Testis (tissue), 3 donors: ENCODE measurements around the gene RBBP8NL. TPM values are rescaled to one million over a fixed set of nuclear protein-coding genes. Genes with fewer than 3 reads are reported as not detected.

ENCODE experiments used
- DNase-seq: peaks from one replicate; pipeline ENCODE4 v3.0.0-alpha.2; 2019
- H3K27ac ChIP-seq, 2 donors: fragments of 200-600 bp; sonication (generic); one replicate each; pipeline ENCODE4 v1.5.1; 2019
- H3K27me3 ChIP-seq: fragments of 200-600 bp; sonication (generic); one replicate; pipeline ENCODE4 v1.5.1; 2019
- H3K36me3 ChIP-seq: fragments of 200-600 bp; sonication (generic); one replicate; pipeline ENCODE4 v1.5.1; 2017; ENCODE audit warnings: low read depth; ENCODE audit errors: missing control alignments
- H3K4me1 ChIP-seq: fragments of 200-600 bp; sonication (generic); one replicate; pipeline ENCODE4 v1.5.1; 2019
- H3K4me3 ChIP-seq, 2 donors: fragments of 200-600 bp; sonication (generic); one replicate each; pipeline ENCODE4 v1.5.1; 2017 to 2019
- H3K9me3 ChIP-seq: fragments of 200-600 bp; sonication (generic); one replicate; pipeline ENCODE4 v1.5.1; 2017
- POLR2A ChIP-seq: fragments of 450-650 bp; IDR thresholded peaks from one replicate; pipeline ENCODE4 v1.6.1; 2017; ENCODE audit warnings: antibody characterized with exemption, mild to moderate bottlenecking, moderate library complexity
- WGBS, 2 donors: methylation state at CpG; one replicate each; pipeline ENCODE4 v1.1.5; 2018; 5-methylcytosine and 5-hydroxymethylcytosine counted together
- intact Hi-C: fragments of 100-400 bp; cut with DNase I; formaldehyde crosslinking; loops from one replicate; pipeline ENCODE4 v1.15.1; 2023; ENCODE audit warnings: low total_unique reads
- polyA plus RNA-seq: library from polyadenylated mRNA; stranded (reverse); fragments of 350-450 nt; fragmentation: Illumina TruSeq; extraction: RNeasy Lipid Tissue Mini Kit (QIAGEN cat#74804); gene quantifications from one replicate; pipeline ENCODE4 v1.2.3, GENCODE V29; 2014; ENCODE audit warnings: low read depth, low replicate concordance; ENCODE audit not compliant: insufficient read depth
- total RNA-seq, 2 donors: library from RNA; depleted of rRNA; stranded (reverse); fragments of >200 nt; gene quantifications; one replicate each; pipeline ENCODE4 v1.2.3, GENCODE V29; 2016
- TF ChIP-seq, protein P1 (sequence below), 3 experiments: fragments of 450-650 bp in 2 of 3; fragments of 200-600 bp in 1 of 3; sonication (generic) in 1 of 3; IDR thresholded peaks; one replicate each; pipeline ENCODE4 v1.5.1; 2016 to 2019; ENCODE audit warnings: antibody characterized with exemption in 3 of 3, mild to moderate bottlenecking in 2 of 3, moderate library complexity in 1 of 3

The RBBP8NL gene
- total and polyA plus RNA-seq, 3 donors from 2014 or later: 0.81 to 2.8 (median 1.3) TPM

DNA sequence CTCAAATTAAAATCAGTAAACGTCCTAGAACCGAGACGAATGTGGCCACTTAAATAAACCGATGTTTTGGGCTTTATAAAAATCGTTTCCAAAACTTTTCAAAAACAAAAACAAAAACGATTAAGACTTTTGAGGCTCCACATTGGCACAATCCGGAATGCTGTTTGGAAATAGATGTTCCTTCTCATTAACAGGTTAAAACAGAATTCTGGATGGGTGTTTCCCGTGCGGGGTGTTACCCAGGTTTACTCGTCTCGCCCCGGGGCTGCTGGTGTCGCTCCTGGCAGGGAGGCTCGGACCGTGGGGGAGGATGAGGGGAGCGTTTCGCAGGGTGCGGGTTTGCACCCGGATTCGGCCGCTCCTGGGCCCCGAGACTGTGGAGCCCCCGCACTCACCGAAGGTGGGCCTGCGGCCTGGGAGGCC, 47.3 kb upstream of the RBBP8NL start:
- H3K4me3 ChIP-seq: peak overlapping the region; percentile 41 to 70
- TF ChIP-seq, protein P1, sequence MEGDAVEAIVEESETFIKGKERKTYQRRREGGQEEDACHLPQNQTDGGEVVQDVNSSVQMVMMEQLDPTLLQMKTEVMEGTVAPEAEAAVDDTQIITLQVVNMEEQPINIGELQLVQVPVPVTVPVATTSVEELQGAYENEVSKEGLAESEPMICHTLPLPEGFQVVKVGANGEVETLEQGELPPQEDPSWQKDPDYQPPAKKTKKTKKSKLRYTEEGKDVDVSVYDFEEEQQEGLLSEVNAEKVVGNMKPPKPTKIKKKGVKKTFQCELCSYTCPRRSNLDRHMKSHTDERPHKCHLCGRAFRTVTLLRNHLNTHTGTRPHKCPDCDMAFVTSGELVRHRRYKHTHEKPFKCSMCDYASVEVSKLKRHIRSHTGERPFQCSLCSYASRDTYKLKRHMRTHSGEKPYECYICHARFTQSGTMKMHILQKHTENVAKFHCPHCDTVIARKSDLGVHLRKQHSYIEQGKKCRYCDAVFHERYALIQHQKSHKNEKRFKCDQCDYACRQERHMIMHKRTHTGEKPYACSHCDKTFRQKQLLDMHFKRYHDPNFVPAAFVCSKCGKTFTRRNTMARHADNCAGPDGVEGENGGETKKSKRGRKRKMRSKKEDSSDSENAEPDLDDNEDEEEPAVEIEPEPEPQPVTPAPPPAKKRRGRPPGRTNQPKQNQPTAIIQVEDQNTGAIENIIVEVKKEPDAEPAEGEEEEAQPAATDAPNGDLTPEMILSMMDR (IDR thresholded peaks at IDR 0.05): no peak
- no peak for TF ChIP-seq POLR2A
- H3K4me1 ChIP-seq: peaks cover 5% of the 10 kb centered on the region
- DNase-seq: no peak
- WGBS, 2 donors: 10 to 11% methylated on average over 9 to 25 of the region's 25 CpGs
- intact Hi-C loops: no loop called here
- peak overlapping the region; percentile 24 to 55 for H3K27ac ChIP-seq
- H3K27me3 ChIP-seq: no peaks in the 10 kb centered on the region
- no peaks in the 10 kb centered on the region for H3K9me3 ChIP-seq
- H3K36me3 ChIP-seq: no peaks in the 10 kb centered on the region

DNA sequence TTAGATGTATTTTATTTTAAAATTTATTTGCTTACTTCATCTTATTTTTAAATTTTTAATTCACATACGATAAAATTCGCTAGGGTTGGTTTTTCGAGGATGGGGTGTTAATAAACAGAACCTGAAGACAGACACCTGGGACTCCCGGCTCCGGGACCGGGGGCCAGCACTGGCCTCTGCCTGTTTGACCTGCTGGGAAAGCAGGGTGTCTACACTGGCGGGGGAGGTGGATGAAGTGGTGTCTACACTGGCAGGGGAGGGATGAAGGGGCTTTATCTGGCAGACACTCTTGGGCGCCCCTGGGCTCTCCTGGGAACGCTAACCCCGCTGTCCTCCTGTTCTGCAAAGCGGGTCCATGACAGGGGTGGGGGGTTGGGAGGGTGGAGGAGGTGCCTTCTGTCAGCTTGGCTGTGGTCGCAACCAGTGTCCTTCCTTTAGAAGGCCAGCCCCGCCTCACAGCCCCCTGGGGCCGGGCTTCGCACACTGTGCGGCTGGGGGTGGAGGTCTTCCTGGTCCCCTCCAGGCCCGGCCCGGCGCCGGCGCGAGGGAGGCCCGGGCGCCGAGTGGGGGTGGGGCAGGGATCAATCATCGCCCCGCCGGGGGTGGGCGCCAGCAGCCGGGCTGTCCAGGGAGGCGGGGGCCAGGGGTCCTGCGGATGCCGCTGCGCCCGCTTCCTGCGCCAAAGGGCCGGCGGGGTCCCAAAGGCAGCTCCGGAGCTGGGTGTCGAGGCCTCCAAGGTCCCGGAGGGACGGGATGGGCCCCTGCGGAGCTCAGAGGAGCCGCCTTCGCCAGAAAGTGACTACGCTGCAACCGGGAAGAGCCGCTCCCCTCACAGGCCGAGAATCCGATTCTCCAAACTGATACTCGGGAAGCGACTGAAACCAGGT, 46.6 kb upstream of the RBBP8NL start:
- WGBS, 2 donors: 27 to 35% methylated on average over 21 to 47 of the region's 52 CpGs
- Histone ChIP-seq H3K4me1 (no peaks in the 10 kb centered on the region), H3K27me3 (no peaks in the 10 kb centered on the region), H3K27ac (peak overlapping the region; percentile 24 to 55), H3K4me3 (peak overlapping the region; percentile 41 to 70), H3K9me3 (no peaks in the 10 kb centered on the region), H3K36me3 (no peaks in the 10 kb centered on the region)
- no peak for TF ChIP-seq POLR2A
- intact Hi-C loops: no loop called here
- no peak for DNase-seq

DNA sequence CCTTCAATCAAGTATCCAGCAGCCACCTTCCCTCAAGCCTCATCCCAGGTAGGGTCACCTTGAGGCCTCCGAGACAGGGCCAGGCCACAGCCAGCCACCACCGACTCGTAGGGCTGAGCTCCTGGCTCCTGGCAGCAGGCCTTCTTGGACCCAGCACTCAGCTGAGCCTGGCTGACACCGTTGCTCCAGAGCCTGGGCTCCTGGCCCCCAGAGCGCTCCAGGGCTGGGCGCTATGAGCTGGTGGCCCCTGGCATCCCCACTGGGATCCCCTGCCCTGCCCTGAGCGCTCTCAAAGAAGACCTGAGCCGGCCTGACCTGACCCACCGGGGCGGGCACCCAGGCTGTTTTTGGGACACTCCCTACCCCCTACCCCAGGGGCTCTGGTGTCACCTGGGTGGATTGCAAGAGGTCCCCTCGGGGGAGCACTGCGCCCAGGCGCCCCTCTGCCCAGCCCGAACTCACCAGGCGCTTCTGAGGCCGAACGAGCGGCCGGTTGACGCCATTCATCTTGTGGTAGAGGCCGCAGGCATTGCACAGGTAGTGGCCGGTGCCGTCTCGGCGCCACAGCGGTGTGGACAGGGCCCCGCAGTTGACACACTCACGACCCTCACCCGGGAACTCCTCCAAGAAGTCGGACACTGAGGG, 45.7 kb upstream of the RBBP8NL start:
- 63 to 66% methylated on average over 21 to 30 of the region's 30 CpGs for WGBS, 2 donors
- H3K27me3 ChIP-seq: no peaks in the 10 kb centered on the region

DNA sequence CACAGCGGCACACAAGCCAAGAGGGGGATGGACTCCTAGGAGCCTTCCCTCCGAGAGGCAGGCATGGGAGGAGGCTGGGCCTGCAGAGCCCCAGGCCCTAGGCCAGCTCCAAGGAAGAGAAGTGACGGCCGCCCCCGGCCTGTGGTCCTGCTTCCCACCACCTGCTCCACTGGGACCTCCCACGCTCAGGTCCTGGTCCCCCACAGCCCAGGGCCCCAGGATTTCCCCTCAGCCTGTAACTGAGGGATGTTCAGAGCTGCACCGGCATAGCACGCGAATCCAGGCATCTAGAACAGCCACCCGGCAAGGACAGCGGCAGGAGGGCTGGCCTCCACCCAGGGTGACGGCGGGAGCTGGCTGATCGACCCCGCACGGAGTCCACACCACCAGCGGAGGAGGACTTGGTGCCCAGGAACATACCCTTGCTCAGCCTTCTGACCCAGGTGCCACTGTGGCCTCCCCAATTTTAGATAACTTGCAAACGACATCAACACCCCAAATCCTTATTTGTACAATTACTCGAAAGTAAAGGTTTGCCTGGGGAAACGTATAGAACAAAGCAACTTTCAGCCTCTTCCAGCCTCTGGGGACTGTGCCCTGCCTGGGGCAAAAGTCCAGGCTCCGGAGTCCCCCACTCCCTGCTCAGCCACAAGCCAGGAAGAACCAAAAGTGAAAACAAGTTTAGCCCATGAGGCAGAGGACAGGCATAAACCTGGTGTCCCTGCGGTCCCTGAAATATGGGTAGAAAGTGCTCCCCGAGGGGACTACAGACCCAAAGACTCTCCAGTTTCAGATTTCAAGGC, 45.0 kb upstream of the RBBP8NL start:
- Histone ChIP-seq H3K9me3 (no peaks in the 10 kb centered on the region), H3K27me3 (no peaks in the 10 kb centered on the region), H3K36me3 (no peaks in the 10 kb centered on the region), H3K27ac (no peak overlapping the region), H3K4me1 (peaks cover 4% of the 10 kb centered on the region), H3K4me3 (peak overlapping the region in 1 of 2 donors; percentile 70)
- no peak for TF ChIP-seq POLR2A
- TF ChIP-seq, protein P1 (IDR thresholded peaks at IDR 0.05): no peak
- no peak for DNase-seq
- intact Hi-C loops: no loop called here
- whole genome bisulfite sequencing, 2 donors: 67 to 81% methylated on average over 14 to 23 of the region's 23 CpGs

More for the DNA sequence above, 45.7 kb upstream of the RBBP8NL start:
- Histone ChIP-seq H3K27ac (peak overlapping the region in 1 of 2 donors; percentile 50), H3K36me3 (no peaks in the 10 kb centered on the region), H3K4me3 (peak overlapping the region in 1 of 2 donors; percentile 70), H3K9me3 (no peaks in the 10 kb centered on the region), H3K4me1 (no peaks in the 10 kb centered on the region)
- DNase-seq: no peak
- TF ChIP-seq, protein P1 (IDR thresholded peaks at IDR 0.05): no peak
- TF ChIP-seq POLR2A: no peak
- intact Hi-C loops: no loop called here

DNA sequence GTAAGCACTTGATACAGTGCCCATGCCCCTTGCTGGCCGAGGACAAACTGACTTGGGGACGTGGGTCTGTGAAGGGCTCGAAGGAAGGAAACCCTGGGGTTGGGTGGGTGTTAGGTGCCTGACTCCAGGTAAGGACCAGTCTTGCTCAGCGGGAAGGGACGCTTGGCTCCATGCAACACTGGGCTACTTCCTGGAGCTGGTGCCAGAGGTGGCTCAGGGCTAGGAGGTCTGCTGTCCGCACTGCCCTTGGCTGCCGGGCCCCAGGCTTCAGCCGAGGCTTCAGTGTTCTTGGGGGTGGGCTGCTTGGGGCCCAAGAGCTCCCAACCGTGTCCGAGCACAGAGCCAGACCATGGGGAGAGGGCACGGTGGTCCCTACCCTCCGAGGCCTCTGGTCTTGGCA, 43.1 kb upstream of the RBBP8NL start:
- no peak for DNase-seq
- intact Hi-C loops: no loop called here
- TF ChIP-seq, protein P1 (IDR thresholded peaks at IDR 0.05): no peak
- no peak for TF ChIP-seq POLR2A
- peaks cover 5% of the 10 kb centered on the region for H3K4me1 ChIP-seq
- H3K36me3 ChIP-seq: no peaks in the 10 kb centered on the region
- H3K4me3 ChIP-seq: no peak overlapping the region
- H3K27me3 ChIP-seq: no peaks in the 10 kb centered on the region
- 60 to 82% methylated on average over 5 to 12 of the region's 12 CpGs for WGBS, 2 donors
- no peaks in the 10 kb centered on the region for H3K9me3 ChIP-seq
- no peak overlapping the region for H3K27ac ChIP-seq
